Retinal pigment epithelial cell (primary cell): ENCODE measurements around the gene TBC1D2.
"Not testable (repeated sequence)": the region's sequence is repeated elsewhere in the genome, so short reads cannot be mapped to it uniquely, and the experiment has no call there.

Experiments
- DNase-seq: peaks from one replicate; pipeline ENCODE4 v3.0.0-alpha.2; 2010; ENCODE audit warnings: low read depth
- H3K4me3 ChIP-seq: 2 replicates; pipeline ENCODE4 v1.5.1; 2011; ENCODE audit warnings: mild to moderate bottlenecking, low read length, control low read depth, moderate library complexity
- CTCF ChIP-seq: conservative IDR thresholded peaks from 2 replicates; pipeline ENCODE4 v1.5.1; 2011; ENCODE audit warnings: low read depth, low read length, control low read depth, inconsistent platforms

TBC1D2 gene

GRCh38 chr9:98285446-98285845 lies 30.0 kb upstream of the TBC1D2 start:
- no peak overlapping the region for H3K4me3 ChIP-seq
- DNase-seq = no peak
- TF ChIP-seq CTCF = no peak

DNA sequence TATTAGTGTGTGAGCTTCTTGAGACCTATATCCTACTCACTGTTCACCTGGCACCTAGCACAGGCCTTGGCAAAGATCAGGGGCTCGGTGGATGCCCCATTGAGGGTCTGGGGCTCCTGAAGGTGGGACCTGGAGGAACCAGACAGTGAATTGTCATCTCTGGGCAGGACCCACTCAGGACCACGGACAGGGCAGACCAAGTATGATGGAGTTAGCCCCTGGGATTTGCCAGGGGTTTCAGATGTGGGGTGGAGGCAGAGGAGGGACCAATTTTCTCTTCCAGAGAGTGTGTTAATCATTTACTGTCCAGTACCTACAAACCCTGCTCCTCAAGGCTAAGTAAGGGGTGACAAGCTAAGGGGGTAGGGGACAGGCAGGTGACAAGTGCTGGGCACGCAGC lies 29.3 kb upstream of the TBC1D2 start:
- TF ChIP-seq CTCF = no peak
- no peak overlapping the region for H3K4me3 ChIP-seq

DNA sequence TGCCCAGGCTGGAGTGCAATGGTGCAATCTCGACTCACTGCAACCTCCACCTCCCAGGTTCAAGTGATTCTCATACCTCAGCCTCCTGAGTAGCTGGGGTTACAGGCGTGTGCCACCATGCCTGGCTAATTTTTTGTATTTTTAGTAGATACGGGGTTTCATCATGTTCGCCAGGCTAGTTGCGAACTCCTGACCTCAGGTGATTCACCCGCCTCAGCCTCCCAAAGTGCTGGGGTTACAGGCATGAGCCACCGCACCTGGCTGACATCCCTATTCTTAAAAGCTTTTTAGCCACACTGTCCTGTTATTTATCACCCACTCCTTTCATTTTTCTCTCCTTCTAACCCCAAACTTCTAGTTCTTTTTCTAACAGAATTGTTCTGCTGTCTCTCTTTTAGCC lies 27.7 kb upstream of the TBC1D2 start:
- DNase-seq = not testable (repeated sequence)

More for the DNA sequence above, 29.3 kb upstream of the TBC1D2 start:
- DNase-seq = no peak

DNA sequence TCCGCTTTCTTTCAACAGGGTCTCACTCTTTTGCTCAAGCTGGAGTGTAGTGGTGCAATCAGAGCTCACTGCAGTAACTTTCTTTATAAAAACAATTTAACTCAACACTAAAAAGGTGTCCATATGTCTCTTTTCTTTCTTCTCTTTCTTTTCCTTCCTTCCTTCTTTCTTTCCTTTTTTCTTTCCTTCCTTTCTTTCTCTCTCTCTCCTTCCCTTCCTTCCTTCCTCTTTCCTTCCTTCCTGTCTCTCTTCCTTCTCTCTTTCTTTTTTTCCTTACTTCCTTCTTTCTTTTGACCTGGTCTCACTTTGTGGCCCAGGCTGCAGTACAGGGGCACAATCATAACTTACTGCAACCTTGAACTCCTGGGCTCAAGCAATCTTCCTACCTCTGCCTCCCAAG lies 25.8 kb upstream of the TBC1D2 start:
- no peak for TF ChIP-seq CTCF
- no peak overlapping the region for H3K4me3 ChIP-seq
- DNase-seq = no peak

More for the DNA sequence above, 27.7 kb upstream of the TBC1D2 start:
- H3K4me3 ChIP-seq = not testable (repeated sequence)

- no peak overlapping the region for H3K4me3 ChIP-seq
- TF ChIP-seq CTCF = no peak
- no peak for DNase-seq
These were observed 25.1 kb upstream of the TBC1D2 start for GRCh38 chr9:98280574-98280973.

DNA sequence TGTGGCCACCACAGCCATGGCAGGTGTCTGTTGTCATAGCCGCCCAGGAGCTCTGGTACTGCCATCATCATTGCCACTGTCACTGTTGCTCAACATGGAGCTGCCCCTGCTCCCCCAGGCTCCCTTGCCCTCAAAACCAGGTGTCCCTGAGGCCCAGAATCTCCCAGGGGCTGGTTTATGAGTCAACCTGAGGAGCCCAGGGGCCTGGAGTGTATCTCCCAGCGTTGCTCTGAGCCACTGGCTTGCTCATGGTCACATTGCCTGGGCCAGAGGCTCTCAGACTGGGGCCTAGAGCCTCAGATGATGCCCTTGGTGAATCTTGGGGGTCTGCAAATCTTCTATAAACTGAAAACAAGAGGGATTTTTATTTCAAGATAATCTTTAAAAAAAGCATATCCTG lies 24.7 kb upstream of the TBC1D2 start:
- no peak for DNase-seq
- TF ChIP-seq CTCF = no peak
- H3K4me3 ChIP-seq = no peak overlapping the region

DNA sequence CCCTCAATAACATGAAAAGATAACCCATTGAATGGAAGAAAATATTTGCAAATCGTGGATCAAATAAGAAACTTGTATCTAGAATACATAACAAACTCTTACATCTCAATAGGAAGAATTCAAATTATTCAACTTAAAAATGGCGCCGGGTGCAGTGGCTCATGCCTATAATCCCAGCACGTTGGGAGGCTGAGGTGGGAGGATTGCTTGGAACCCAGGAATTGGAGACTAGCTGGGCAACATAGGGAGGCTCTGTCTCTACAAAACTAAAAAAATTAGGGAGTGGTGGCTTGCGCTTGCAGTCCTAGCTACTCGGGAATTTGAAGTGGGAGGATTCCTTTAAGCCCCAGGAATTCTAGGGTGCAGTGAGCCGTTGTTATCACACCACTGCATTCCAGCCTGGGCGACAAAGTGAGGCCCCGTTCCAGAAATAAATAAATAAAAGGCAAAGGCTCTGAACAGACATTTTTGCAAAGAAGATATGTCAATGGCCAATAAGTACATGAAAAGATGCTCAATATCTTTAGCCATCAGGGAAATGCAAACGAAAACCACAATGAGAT lies 21.5 kb upstream of the TBC1D2 start:
- no peak overlapping the region for H3K4me3 ChIP-seq

More for the DNA sequence above, 21.5 kb upstream of the TBC1D2 start:
- no peak for TF ChIP-seq CTCF
- no peak for DNase-seq
